NAMALWA (cell line): Measurements from ENCODE around the gene SHANK3.

Experiments
- DNase-seq: peaks from one replicate; pipeline ENCODE4 v3.0.0-alpha.2; 2015; ENCODE audit warnings: low spot score

Gene SHANK3

DNA sequence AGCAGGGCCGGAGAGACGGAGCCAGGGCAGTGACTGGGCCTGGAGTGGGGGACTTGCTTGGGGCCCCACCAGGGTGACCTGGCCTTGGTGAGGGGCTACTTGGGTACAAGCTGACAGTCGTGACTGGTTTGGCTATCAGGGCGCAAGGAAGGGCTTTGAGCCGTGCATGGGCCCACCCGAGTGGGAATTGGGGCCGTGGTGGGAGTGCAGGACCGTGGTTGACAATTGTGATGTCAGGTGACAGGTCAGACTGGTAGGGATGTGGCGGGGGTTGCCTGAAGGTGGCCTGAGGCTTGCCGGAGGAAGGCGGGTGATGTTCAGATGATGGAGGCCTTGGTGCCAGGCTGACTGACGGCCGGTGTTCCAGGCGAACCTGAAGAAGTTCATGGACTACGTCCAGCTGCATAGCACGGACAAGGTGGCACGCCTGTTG is 5.6 kb downstream of the SHANK3 start:
- no peak for DNase-seq

DNA sequence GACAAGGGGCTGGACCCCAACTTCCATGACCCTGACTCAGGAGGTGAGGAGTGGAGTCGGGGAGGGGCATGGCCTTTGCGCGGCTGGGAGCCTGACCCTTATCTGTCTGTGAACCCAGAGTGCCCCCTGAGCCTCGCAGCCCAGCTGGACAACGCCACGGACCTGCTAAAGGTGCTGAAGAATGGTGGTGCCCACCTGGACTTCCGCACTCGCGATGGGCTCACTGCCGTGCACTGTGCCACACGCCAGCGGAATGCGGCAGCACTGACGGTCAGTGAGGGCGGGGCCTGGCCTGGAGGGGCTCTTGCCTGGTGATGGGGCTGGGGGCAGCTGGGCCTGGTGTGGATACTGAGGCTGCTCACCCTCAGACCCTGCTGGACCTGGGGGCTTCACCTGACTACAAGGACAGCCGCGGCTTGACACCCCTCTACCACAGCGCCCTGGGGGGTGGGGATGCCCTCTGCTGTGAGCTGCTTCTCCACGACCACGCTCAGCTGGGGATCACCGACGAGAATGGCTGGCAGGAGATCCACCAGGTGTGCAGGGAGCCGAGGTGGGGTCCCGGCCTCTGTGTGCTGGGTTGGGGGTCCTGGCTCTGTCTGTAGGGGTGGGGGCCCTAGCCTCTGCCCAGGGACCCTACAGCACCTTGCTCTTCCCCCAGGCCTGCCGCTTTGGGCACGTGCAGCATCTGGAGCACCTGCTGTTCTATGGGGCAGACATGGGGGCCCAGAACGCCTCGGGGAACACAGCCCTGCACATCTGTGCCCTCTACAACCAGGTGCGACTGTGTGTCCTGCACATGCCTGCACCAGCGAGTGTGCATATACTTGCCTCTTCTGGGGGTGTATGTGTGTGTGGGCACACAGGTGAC is 6.3 kb downstream of the SHANK3 start:
- no peak for DNase-seq

DNA sequence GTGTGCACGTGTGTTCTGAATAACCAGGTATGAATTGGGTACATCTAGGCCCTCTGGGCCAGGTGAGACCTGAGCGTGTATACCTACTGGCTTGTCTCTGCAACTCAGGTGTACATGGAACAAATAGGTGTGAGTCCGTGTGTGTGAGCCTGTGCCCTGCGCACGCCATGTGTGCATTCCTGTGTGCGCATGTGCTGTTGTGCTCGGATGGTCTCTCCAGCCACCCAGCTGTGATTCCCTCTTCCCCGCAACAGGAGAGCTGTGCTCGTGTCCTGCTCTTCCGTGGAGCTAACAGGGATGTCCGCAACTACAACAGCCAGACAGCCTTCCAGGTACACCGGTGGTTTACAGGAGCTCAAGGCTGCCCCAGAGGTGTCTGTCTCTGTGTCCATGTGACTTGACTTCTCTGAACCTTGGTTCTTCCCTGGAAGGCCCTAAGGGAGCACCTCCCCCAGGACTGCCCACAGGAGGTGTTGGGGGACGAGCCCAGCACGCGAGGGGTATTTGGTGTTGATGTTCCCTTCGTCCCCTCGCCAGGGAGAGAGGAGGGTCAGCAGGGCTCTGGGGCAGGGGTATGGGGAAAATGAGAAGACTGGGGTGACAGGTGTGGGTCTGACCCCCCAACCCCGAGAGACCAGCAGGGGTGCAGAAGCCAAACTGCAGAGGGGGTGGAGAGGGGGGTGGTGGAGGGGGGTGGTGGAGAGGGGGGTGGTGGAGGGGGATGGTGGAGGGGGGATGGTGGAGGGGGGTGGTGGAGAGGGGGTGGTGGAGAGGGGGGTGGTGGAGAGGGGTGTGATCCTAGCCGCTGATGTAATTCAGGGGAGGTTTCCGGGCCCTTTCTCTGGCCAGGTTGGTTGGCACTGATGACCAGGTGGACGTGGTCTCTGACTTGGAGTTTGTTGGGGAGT is 10.7 kb downstream of the SHANK3 start:
- DNase-seq = no peak

DNA sequence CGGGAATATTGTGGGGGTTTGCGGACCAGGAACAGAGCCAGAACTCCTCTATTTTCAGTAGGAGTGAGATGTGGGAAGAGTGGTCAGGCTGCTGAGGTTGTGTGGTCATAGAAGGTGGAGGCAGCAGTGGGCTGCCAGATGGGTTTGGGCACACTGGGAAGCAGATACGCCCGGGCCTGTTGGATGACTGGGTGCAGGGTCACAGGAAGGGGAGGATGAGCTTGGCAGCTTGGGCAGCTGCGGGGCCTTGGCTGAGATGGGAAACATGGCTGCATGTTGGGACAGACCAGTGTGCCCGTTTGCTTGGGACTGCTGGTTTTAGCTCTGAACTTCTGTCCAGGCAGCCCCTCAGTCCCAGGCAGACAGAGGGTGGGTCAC is 11.4 kb downstream of the SHANK3 start:
- DNase-seq = no peak

DNA sequence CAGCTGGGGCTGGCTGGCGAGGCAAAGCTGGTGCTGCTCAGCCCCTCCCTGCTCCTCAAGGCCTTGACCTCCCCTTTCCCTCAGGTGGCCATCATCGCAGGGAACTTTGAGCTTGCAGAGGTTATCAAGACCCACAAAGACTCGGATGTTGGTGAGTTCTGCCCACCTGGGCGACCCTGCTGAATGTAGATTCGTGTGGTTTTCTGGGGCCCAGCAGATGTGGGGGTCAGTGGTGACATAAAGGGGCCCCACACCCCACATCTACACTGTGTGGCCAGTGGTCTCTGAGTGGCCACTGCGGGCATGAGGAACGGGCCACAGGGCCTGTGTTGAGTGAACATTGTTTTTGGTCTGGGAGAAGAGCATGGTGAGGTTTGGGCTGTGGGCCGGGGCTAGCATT is 11.9 kb downstream of the SHANK3 start:
- DNase-seq = no peak

DNA sequence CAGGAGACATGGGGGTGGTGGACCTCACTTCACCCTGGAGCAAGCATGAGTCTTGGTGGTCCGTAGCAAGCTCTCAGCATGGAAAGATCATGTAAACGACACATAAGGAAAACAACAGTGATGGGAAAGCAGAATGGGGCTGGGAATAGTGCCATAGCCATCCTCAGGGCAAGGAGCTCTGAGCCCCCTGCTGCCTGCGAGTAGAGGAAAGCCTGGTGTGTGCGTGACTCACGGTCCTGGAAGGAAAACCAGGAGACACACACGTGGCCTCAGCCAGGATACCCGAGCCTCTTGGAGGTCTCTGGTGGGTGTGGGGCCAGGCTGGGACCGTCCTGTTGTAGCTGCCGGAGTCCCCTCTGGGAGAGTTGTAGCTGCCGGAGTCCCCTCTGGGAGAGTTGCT is 12.4 kb downstream of the SHANK3 start:
- no peak for DNase-seq

DNA sequence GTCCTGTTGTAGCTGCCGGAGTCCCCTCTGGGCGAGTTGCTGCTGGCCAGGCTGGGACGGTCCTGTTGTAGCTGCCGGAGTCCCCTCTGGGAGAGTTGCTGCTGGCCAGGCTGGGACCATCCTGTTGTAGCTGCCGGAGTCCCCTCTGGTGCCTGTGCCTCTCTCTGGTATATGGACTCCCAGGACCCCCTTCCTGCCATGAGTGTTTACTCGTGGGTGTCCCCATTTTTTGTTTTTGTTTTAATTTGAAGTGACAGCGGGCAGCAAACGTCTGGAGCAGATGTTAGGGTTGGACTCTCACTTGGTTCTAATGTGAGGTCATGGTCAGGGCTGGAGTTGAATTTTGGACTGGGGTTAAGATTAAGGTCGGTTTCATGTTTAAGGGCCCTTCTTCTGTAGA is 14.2 kb downstream of the SHANK3 start:
- DNase-seq = no peak

DNA sequence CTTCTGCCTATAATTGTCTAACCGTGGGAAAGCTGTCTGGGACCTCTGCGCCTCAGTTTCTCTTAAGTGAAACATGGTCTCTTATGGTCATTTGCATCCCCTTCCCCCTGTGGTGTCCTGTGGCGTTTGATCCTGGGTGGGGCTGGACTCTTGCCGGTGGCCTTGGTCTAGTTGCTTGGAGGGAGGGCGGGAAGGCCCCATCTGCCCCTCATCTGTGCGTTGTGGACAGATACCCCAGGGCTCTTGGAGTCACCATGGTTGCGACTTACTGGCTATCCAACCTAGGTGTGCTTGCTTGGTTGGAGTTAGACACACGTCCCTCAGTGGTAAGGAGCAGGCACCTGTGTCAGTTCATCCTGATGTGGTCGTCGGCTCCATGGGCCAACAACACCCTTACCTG is 15.2 kb downstream of the SHANK3 start:
- DNase-seq = no peak

DNA sequence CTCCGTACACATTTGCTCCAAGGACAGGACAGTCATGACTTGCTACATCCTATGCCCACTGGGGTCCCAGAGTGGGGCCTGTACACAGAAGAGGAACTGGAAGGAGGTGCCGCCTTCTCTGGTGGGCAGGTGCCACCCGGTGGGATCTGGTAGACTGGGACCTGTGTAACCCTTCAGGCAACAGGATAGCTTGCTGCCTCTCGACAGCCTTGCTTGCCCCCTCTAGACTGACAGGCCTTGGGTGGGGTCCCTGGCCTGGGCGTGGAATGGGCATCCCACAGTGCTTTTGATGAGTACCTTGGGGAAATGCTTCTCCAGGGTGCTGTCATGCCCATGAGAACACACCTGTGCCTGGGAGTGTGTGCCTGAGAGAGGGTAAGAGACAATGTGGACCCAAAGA is 15.8 kb downstream of the SHANK3 start:
- DNase-seq = no peak

DNA sequence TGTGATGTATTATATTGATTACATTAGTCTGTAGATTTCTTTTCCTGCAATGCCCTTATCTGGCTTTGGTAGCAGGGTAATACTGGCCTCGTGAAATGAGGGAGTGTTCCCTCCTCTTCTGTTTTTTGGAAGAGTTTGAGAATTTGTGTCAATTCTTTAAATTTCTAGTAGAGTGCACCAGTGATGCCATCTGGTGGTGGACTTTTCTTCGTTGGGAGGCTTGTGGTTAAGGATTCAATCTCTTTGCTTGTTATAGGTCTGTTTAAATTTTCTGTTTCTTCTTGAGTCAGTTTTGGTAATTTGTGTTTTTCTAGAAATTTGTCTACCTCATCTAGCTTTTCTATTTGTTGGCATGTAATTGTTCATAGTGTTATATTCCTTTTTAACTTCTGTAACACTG is 18.9 kb downstream of the SHANK3 start:
- peak; percentile 72 for DNase-seq

DNA sequence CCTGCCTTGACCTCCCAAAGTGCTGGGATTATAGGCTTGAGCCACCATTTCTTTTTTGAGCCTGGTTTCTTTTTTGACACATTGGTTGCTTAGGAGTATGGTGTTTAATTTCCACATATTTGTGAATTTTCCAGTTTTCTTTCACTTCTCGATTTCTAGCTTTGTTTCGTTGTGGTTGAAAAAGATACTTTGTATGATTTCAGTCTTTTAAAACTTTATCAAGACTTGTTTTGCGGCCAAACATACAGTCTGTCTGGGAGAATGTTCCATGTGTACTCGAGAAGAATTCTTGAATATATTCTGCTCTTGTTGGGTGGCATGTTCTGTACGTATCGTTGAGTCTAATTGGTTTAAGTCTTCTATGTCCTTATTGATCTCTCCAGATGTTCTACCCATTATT is 20.8 kb downstream of the SHANK3 start:
- no peak for DNase-seq

DNA sequence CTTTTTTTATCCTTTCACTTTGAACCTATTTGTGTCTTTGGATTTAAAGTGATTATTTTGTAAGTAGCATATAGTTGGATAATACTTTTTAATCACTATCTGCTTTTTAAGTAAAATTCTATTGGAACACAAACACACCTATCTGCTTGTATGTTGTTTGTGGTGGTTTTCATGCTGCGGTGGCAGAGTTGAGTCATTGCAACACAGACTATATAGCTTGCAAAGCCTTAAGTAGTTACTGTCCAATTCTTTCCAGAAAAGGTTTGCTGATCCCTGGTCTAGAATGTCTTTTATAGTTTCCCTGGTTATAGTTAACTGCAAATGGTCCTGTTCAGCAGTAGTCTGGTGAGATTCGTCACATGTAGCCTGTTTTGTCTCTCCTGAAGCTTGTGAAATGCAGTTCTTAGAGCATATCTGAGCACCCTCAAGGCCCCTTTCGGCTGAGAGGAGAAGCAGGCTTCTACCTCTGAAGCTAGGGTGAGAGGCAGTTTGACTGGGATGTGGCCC is 21.5 kb downstream of the SHANK3 start:
- peak; percentile 30 for DNase-seq

DNA sequence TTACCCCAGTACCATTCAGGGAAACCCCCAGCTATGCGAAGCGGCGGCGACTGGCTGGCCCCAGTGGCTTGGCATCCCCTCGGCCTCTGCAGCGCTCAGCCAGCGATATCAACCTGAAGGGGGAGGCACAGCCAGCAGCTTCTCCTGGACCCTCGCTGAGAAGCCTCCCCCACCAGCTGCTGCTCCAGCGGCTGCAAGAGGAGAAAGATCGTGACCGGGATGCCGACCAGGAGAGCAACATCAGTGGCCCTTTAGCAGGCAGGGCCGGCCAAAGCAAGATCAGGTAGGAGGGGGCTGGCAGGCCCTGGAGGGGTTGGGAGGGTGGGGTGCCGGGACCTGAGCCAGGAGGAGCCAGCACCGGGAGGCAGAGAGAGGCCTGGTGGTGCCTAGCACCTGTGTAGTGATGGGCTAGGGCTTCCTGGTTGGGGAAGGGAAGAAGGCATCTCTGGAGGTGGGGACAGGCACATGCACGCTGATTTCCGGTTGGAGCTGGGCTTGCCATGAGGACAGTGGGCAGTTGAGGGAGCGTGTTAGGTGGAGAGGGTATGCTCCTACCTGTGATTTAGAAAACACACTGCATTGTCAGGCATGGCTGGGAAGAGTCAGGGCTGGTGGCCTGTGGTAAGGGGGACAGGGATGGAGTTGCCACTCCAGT is 22.3 kb downstream of the SHANK3 start:
- no peak for DNase-seq

DNA sequence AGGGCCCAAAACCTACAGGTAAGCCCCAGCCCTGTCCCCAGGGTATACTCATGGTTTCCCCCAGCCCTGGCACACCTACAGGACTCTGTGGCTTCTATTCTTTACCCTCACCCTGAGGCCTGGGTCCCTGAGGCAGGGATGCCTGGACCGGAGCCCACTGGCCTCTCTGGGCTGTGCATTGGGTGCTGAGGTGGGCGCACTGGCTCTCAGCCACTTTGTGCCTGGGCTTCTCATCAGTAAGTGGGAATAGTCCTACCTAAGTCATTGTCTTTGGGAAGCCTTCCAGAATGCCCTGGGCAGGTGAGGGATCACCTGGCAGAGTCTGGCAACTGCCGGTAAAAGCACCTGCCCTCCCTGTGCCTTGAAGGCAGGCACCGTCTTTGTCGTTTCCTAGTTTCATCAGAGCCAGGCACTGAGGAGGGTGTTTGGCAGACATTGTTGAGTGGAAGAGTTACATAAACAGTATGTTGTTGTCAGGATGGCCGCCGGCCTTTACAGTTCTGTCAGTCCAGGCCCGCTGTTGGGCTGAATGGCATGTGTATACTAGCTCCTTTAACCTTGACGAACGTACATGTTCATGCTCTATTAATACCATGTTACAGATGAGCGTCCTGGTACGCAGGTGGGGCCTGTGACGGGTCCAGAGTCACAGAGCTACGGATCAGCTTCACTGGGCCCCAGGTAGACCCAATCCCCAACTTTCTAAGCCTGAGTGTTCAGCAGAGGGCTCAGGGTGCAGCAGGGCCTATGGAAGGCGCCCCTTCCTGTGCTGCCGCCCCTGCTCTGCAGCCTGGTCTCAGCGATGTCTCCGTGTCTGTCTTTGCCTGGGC is 23.0 kb downstream of the SHANK3 start:
- DNase-seq = no peak

DNA sequence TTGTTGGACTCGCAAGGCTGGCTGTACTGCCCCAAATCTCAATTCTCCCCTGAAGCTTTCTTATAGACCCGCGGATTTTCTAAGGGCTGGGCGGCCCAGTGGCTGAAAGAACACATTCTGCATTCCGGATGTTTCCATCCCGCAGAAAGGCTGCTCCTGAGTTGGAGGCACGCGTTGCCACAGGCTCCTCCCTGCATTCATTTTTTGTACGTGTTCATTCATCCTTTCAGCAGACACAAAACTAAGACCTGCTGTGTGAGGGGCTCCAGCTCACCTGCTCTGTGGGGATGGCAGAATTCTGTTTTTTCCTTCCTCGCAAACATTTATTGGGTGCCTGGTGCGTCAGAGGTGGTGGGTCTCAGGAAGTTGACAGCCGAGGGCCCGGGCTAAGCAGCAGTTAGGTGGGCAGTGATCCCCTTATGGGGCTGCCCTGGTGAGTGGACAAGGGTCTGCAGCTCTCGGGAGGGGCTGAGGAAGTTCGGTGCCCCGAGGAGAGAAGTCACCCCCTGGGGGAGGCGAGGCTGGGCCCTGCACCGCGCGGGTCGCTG is 23.7 kb downstream of the SHANK3 start:
- no peak for DNase-seq

DNA sequence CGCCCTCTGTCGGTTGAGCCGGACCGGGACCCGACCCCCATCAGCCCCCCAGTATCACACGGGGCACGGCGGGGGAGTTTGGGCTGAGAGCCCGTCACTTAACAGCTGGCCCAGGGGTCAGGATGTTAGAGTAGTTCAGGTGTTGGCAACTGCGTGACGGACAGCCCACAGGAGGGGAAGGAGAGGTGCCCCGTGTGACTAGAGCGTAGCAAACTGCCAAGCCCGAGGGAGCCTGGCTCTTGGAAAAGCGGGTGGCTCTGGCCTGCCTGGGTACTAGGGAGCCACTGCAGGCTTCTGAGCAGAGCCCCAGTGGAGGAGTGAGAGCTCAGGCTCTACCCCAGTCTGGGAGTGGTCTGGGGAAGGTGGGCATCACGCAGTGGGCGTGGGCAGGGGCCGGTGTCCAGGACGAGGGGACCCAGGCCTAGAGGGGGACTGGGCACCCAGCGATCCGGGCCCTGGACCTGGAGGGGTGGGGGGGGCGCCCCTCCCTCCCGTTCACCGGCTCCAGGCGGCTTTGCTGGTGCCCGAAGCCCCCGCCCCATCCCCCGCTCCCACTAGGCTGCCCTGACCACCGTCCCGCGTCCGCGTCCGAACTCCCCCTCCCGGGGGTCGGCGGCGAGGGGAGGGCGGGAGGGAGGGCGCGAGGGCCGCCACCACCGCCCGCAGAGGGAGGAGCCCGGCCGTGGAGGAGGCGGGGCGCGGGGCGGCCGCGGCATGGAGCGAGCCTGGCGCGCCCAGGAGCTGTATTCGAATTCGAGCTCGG is 24.4 kb downstream of the SHANK3 start:
- DNase-seq = no peak

DNA sequence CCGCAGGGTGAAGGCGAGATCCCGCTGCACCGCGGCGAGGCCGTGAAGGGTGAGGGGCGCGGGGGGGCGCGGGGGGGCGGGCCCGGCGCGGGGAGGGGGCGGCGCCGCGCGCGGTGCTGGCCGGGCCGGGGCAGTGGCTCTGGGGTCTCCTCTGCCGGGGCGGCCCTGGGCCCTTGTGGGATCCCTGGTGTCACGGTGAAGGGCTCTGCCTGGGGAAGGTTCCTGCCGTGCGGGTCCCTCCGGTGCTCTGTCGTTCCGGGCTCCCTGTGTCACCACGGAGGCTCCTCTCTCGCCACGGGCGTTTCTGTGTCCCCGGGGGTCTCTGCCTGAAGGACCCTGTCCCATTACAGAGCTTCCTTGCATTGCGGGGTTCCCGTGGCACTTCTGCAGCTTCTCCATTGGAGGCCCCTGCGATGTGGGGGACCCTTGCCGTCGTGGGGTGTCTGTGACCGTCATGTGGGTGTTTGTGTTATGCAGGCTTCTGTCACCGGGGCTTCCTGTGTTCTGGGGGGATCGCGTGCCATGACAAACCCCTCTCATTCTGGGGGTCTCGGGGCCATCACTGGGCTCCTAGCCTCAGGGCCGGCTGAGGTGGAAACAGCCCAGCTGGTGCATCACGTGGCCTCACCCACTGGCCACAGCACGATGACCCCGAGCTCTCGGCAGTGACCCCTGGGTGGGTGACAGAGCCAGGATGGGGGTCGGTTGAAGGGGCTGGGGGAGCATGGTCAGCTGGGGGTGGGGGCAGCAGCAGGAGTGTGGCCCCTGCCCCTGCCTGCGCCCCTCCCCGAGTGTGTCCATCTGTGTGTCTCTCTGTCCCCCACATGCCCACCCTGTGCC is 25.3 kb downstream of the SHANK3 start:
- DNase-seq = no peak

DNA sequence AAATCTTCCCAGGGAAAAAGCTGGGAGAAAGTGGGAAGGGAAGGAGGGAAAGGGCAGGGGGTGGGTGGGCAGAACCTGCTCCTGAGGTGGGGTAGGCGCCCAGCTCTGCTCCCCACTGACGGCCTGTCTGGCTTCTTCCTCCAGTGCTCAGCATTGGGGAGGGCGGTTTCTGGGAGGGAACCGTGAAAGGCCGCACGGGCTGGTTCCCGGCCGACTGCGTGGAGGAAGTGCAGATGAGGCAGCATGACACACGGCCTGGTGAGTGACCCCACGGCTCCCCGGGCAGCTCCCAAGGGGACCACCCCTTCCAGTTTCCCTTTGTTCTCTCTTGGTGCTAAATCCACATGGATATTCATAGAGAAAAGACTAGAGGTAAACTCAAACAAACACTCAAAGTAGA is 25.9 kb downstream of the SHANK3 start:
- DNase-seq = no peak

DNA sequence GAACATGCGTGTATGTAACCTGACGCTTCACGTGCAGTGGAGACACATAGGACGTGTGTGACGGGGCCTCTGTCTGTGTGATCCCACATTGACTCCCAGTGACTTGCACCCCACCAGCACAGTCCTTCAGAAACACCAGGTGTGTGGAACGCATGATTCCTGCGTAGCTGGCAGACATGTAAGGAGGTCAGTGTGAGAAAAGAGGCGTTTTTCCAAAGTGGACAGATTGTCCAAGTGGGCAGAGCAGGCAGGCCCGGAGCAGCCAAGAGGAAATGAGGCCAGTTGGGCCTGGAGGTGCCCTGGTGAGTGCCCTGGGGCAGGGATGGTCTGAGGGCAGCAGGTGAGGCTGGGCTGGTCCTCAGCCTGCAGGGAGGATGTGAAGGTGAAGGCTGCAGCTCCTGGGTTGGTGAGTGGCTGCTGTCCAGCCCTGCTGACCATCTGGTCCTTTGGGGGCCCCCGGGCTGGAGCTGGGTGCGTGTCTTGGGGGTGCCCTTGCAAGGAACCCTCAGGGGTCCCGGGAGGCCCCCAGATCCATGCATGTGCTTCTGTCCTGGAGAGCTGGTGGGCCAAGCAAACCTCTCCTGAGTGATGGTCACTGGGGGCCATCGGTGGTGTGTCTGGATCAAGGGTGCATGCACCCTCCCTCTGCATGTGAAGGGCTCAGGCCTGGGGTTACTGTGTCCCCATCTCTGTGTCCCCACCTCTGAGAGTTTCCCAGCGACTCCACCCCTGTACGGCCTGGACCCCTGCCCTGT is 26.6 kb downstream of the SHANK3 start:
- no peak for DNase-seq
